GM12801 (cell line): Measurements from ENCODE around the gene AZIN2.

Experiments
- TF ChIP-seq, protein P1 (sequence below): IDR thresholded peaks from one replicate; pipeline ENCODE4 v1.5.1; 2011; ENCODE audit warnings: control low read depth; ENCODE audit not compliant: insufficient read length; ENCODE audit errors: extremely low read depth

The AZIN2 gene

DNA sequence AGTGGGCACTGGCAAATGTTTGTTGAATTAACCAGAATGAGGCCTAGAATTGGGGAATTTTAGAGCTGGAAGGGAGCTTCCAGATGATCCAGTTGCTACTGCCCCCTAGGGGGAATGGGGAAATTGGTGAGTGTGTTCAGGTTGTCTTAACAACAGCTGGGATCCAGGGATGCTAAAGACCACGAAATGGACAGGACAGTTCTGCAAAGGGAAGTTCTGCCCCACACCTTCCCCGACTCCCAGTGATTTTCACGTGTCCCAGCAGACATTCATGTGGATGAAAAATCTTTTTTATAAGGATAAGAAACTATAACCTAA lies 67.0 kb downstream of the AZIN2 start:
- TF ChIP-seq, protein P1, sequence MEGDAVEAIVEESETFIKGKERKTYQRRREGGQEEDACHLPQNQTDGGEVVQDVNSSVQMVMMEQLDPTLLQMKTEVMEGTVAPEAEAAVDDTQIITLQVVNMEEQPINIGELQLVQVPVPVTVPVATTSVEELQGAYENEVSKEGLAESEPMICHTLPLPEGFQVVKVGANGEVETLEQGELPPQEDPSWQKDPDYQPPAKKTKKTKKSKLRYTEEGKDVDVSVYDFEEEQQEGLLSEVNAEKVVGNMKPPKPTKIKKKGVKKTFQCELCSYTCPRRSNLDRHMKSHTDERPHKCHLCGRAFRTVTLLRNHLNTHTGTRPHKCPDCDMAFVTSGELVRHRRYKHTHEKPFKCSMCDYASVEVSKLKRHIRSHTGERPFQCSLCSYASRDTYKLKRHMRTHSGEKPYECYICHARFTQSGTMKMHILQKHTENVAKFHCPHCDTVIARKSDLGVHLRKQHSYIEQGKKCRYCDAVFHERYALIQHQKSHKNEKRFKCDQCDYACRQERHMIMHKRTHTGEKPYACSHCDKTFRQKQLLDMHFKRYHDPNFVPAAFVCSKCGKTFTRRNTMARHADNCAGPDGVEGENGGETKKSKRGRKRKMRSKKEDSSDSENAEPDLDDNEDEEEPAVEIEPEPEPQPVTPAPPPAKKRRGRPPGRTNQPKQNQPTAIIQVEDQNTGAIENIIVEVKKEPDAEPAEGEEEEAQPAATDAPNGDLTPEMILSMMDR = no peak

DNA sequence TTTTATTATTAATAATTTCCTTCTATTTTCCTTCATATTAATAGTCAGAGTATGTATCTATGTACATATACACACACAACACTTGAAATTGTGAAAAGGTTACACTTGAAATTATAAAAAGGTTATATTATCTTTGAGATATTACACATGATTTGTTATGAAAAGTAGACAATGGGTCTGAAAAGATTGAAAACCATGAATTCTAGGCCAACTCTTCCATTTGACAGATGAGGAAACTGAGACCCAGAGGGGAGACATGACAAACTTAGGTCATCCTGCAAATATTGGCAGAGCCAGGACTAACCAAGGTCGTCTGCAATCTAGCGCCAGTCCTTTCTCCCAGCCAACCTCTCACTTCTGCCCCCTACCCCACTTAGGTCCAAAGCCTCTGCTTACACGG lies 67.7 kb downstream of the AZIN2 start:
- TF ChIP-seq, protein P1 = no peak

DNA sequence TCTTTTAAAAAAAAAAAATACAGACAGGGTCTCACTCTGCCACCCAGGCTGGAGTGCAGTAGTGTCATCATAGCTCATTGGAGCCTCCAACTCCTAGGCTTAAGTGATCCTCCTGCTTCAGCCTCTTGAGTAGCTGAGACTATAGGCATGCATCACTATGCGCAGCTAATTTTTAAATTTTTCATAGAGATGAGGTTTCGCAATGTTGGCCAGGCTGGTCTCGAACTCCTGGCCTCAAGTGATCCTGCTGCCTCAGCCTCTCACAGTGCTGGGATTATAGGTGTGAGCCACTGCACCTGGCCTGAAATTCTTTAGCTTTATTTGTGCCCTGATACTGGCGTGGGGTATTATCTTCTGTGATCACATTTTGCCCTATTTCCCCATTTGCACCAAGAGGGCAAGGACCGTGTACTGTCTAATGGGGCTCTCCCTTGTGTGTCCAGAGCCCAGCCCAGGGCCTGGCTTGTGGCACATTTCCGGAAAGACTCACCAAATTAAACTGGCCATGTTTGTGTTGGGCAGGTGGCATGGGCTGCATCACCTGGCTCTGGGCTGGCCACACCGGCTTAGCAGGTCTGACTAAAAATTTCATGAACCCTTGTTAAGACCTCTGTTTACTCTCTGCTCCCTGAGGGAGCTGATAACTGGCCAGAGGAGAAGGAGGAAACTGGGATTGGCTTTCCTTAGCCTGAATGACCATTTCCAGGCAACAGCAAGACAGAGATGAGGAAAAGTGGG lies 68.7 kb downstream of the AZIN2 start:
- TF ChIP-seq, protein P1 = no peak

DNA sequence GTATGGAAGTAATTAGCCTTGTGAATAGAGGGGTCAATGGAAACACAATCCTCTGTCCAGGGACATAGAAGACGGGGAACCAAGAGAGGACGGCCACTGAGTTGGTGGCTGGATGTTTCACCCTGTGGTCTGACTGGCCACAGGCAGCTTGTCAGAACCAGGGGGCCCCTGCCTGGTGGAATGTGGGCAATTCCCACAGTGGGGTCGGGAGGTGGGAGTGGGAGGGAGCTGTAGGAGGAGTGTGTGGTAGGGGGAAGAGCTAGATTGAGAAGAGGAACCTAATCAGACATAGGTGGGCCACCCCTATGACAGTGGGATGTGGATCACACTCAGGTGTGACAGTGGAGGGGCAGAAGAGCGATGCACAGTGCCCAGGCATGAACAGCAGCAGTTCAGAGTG lies 69.6 kb downstream of the AZIN2 start:
- TF ChIP-seq, protein P1 = no peak

DNA sequence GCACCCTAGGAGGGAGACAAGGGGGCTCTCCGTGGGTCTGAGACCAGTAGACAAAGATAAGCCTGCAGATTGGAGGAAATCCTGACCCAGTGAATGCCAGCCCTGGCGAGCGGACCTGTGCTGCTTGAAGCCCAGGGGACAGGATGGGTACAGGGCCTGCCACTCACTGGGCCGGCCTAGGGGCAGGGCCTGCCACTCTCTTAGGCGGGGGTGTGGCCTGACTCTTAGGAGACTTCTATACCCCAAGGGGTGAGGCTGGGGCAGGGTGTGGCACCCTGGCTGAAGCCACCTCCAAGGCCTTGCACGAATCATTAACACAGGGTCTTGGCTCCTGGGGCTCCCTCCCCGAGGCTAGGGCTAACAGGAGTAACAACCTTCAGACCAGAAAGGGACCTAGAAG lies 70.2 kb downstream of the AZIN2 start:
- TF ChIP-seq, protein P1 = no peak

DNA sequence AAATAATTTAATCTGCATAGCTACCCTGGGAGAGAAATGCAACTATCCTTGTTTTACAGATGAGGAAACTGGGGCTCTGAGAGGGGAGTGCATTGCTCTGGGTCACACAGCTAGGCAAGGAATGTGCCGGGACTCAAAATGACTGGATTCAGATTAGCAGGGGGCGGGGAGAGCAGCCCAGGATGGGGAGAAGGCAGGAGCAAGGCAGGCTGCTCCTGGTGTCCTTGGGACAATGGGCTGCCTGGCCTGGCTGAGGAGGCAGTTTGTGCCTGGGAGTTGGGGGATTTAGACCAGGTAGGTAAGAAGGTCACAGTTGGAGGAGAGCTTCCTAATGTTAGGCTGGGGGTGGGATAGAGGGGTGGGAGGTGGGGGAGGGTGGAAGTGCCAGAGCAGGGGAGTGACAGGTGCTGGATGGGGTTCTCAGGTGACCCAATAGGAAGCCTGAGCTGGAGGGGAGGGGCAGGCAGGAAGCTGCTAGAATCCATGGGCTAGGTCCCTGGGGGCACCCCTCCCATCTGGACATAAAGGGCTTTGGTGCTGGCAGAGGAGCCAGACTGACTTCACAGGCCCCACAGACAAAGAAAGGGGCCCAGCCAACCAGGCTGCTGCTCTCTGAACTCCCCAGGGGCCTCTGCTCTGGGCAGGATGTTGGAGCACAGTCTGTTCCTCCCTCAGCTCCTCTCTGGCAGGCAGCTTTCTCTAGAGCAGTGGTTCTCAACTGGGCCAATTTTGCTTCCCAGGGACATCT lies 71.9 kb downstream of the AZIN2 start:
- TF ChIP-seq, protein P1 = no peak

DNA sequence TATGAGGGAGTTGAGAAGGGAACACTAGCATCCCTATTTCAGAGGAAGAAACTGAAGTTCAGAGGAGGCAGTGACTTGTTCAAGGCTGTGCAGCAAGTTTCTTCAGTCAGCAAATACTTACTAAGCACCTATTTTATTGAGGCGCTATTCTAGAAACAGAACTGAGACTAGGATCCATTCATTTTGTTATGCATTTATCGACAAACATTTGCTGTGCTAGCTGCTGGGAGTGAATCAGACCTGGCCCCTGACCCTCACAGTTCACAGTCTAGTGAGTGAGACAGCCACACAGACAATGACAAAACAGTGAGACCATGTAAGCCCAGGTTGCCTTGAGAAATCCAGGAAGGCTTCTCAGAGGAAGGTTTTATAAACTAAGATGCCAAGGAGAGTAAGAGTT lies 72.7 kb downstream of the AZIN2 start:
- TF ChIP-seq, protein P1 = no peak
